HepG2 (cell line): Measurements from ENCODE around the gene ABHD17A. TPM values are rescaled to one million over a fixed set of nuclear protein-coding genes. Genes with fewer than 3 reads are reported as not detected.

Source experiments
- AKAP8 ChIP-seq: sonication (generic); formaldehyde crosslinking; IDR thresholded peaks from 2 replicates; pipeline ENCODE4 v1.5.1; 2020; ENCODE audit warnings: mild to moderate bottlenecking, missing genetic modification reagents
- ARID4A ChIP-seq: sonication (generic); formaldehyde crosslinking; IDR thresholded peaks from 2 replicates; pipeline ENCODE4 v1.5.0; 2020; ENCODE audit warnings: mild to moderate bottlenecking, missing genetic modification reagents, borderline replicate concordance
- DPF2 ChIP-seq: sonication (generic); formaldehyde crosslinking; IDR thresholded peaks from 2 replicates; pipeline ENCODE4 v1.4.0; 2020; ENCODE audit warnings: mild to moderate bottlenecking, low read depth, missing genetic modification reagents, borderline replicate concordance
- HNF4G ChIP-seq, 2 experiments: sonication (generic) in 1 of 2; formaldehyde crosslinking in 1 of 2; IDR thresholded peaks; 2 replicates each; pipeline versions ENCODE4 v1.4.0 to v1.6.1; 2011 to 2020; ENCODE audit warnings: borderline replicate concordance in 2 of 2, low read depth in 2 of 2, mild to moderate bottlenecking in 2 of 2, low read length in 1 of 2, missing genetic modification reagents in 1 of 2, moderate library complexity in 1 of 2
- MEIS2 ChIP-seq: sonication (generic); formaldehyde crosslinking; IDR thresholded peaks from 2 replicates; pipeline ENCODE4 v1.9.0; 2021; ENCODE audit warnings: mild to moderate bottlenecking, missing genetic modification reagents
- NR2C2 ChIP-seq: sonication (generic); formaldehyde crosslinking; IDR thresholded peaks from 2 replicates; pipeline ENCODE4 v1.4.0; 2020; ENCODE audit warnings: missing genetic modification reagents, mild to moderate bottlenecking, moderate library complexity, borderline replicate concordance
- NR2F2 ChIP-seq: IDR thresholded peaks from 2 replicates; pipeline ENCODE4 v1.6.1; 2012; ENCODE audit warnings: low read depth, inconsistent platforms, borderline replicate concordance
- PHF21A ChIP-seq: sonication (generic); formaldehyde crosslinking; IDR thresholded peaks from 2 replicates; pipeline ENCODE4 v1.5.0; 2020; ENCODE audit warnings: mild to moderate bottlenecking, missing genetic modification reagents
- RXRA ChIP-seq: sonication (generic); formaldehyde crosslinking; IDR thresholded peaks from 2 replicates; pipeline ENCODE4 v1.5.1; 2020; ENCODE audit warnings: missing genetic modification reagents
- RXRB ChIP-seq: IDR thresholded peaks from 2 replicates; pipeline ENCODE4 v1.6.1; 2016; ENCODE audit warnings: borderline replicate concordance, missing genetic modification reagents, missing compliant biosample characterization
- XRCC5 ChIP-seq: fragments of 200-400 bp; formaldehyde crosslinking; optimal IDR thresholded peaks from 2 replicates; pipeline ENCODE3; 2017; ENCODE audit warnings: mild to moderate bottlenecking, low read length
- ZBTB10 ChIP-seq: sonication (generic); formaldehyde crosslinking; IDR thresholded peaks from 2 replicates; pipeline ENCODE4 v1.4.0; 2020; ENCODE audit warnings: missing genetic modification reagents, borderline replicate concordance
- ZFX ChIP-seq: sonication (generic); formaldehyde crosslinking; IDR thresholded peaks from 2 replicates; pipeline ENCODE4 v1.4.0; 2020; ENCODE audit warnings: mild to moderate bottlenecking, low read depth, missing genetic modification reagents, moderate library complexity
- ZMYM3 ChIP-seq: sonication (generic); formaldehyde crosslinking; IDR thresholded peaks from 2 replicates; pipeline ENCODE4 v1.5.1; 2020; ENCODE audit warnings: mild to moderate bottlenecking, missing genetic modification reagents
- ZNF224 ChIP-seq: sonication (generic); formaldehyde crosslinking; IDR thresholded peaks from 2 replicates; pipeline ENCODE4 v1.5.0; 2020; ENCODE audit warnings: mild to moderate bottlenecking, missing genetic modification reagents
- ZNF556 ChIP-seq: sonication (generic); formaldehyde crosslinking; IDR thresholded peaks from 2 replicates; pipeline ENCODE4 v1.4.0; 2020; ENCODE audit warnings: mild to moderate bottlenecking, missing genetic modification reagents, borderline replicate concordance
- ZNF619 ChIP-seq: sonication (generic); formaldehyde crosslinking; IDR thresholded peaks from 2 replicates; pipeline ENCODE4 v1.4.0; 2020; ENCODE audit warnings: mild to moderate bottlenecking, missing genetic modification reagents
- ZNF773 ChIP-seq: sonication (generic); formaldehyde crosslinking; IDR thresholded peaks from 2 replicates; pipeline ENCODE4 v1.4.0; 2020; ENCODE audit warnings: missing genetic modification reagents, borderline replicate concordance
- ZNF784 ChIP-seq: sonication (generic); formaldehyde crosslinking; IDR thresholded peaks from 2 replicates; pipeline ENCODE4 v1.5.1; 2020; ENCODE audit warnings: missing genetic modification reagents, mild to moderate bottlenecking, borderline replicate concordance
- ZSCAN21 ChIP-seq: sonication (generic); formaldehyde crosslinking; IDR thresholded peaks from 2 replicates; pipeline ENCODE4 v1.8.0; 2022; ENCODE audit warnings: mild to moderate bottlenecking, missing genetic modification reagents, moderate library complexity, borderline replicate concordance
- ZSCAN31 ChIP-seq: sonication (generic); formaldehyde crosslinking; IDR thresholded peaks from 2 replicates; pipeline ENCODE4 v1.5.0; 2020; ENCODE audit warnings: low read depth, mild to moderate bottlenecking, missing genetic modification reagents
- polyA plus RNA-seq, 8 experiments: library from polyadenylated mRNA; depleted of rRNA in 3 of 8; stranded (reverse) in 7 of 8; unstranded in 1 of 8; fragments of >200 nt; fragmentation: Illumina TruSeq in 4 of 8; extraction: Trizol in 4 of 8; gene quantifications; 2 replicates each; pipeline versions ENCODE4 v1.2.1 to v1.2.3, GENCODE V29; 2011 to 2016; ENCODE audit warnings: low read depth in 4 of 8, missing spikeins in 1 of 8, mixed read lengths in 1 of 8; ENCODE audit not compliant: insufficient read depth in 1 of 8
- total RNA-seq, 5 experiments: library from RNA; depleted of rRNA; stranded (reverse); fragments of >200 nt; fragmentation: Illumina TruSeq; extraction: Trizol; gene quantifications; 2 replicates each; pipeline ENCODE4 v1.2.3, GENCODE V29; 2016; ENCODE audit warnings: low read depth in 1 of 5

The ABHD17A gene
- total and polyA plus RNA-seq, 2 of the 13 experiments (the other 11 are each of a cell fraction or from before 2014, with no cell fraction given), result 27.7 to 40.8 TPM

- TF ChIP-seq ZMYM3 (CRISPR knock-in tag) (peak; percentile 51), ZBTB10 (CRISPR knock-in tag) (peak; percentile 89; the same call in 1 of the 2 replicates), ZNF784 (CRISPR knock-in tag) (no peak), PHF21A (CRISPR knock-in tag) (peak; percentile 22; the same call in 1 of the 2 replicates), NR2C2 (CRISPR knock-in tag) (peak; percentile 54; the same call in 1 of the 2 replicates), AKAP8 (peak; percentile 86), ZNF556 (0 out of 2 replicates have a peak, but pooled peaks have one; percentile 4), DPF2 (0 out of 2 replicates have a peak, but pooled peaks have one; percentile 42), ZNF619 (CRISPR knock-in tag) (no peak), ZSCAN31 (CRISPR knock-in tag) (no peak), RXRA (CRISPR knock-in tag) (peak; percentile 12; the same call in 1 of the 2 replicates), MEIS2 (CRISPR knock-in tag) (no peak), ZSCAN21 (CRISPR knock-in tag) (0 out of 2 replicates have a peak, but pooled peaks have one; percentile 41), RXRB (CRISPR knock-in tag) (peak; percentile 21; the same call in 1 of the 2 replicates), XRCC5 (peak; percentile 45), NR2F2 (0 out of 2 replicates have a peak, but pooled peaks have one; percentile 41), ZNF773 (CRISPR knock-in tag) (no peak), ZNF224 (no peak), HNF4G (IDR thresholded peaks at IDR 0.05; ENCODE audit: borderline replicate concordance, low read depth, low read length) (no peak), HNF4G (CRISPR knock-in tag; IDR thresholded peaks at IDR 0.05; ENCODE audit: borderline replicate concordance, low read depth) (0 out of 2 replicates have a peak, but pooled peaks have one; percentile 57), ZFX (peak; percentile 49; the same call in 1 of the 2 replicates), ARID4A (CRISPR knock-in tag) (peak; percentile 25; the same call in 1 of the 2 replicates)
These were observed 18.5 kb downstream of the ABHD17A start (continued) for GRCh38 chr19:1866693-1867348.
